HepG2 (cell line): ENCODE results near the gene PROC. TPM values are rescaled to one million over a fixed set of nuclear protein-coding genes. Genes with fewer than 3 reads are reported as not detected.

Source experiments
- ATAC-seq: fragments of 200-7000 bp; cut with Tn5 transposase; 3 replicates; pipeline ENCODE4 v1.9.1; 2020; ENCODE audit warnings: mild to moderate bottlenecking, moderate library complexity
- BruUV-seq: library from RNA; stranded (reverse); fragments of 400-500 nt; replicated peaks from 2 replicates; lab custom pipeline; 2021; lab: Mats Ljungman, UMichigan
- CTCF ChIA-PET: fragments of 300-600 bp; formaldehyde crosslinking; extraction: SDS; loops from one replicate; lab custom pipeline; 2021; ENCODE audit warnings: low total read pairs, inconsistent platforms, low intra/inter-chr PET ratio; lab: Yijun Ruan, JAX
- POLR2A ChIA-PET: fragments of 350-600 bp; sonication (Branson Sonifier 250); formaldehyde crosslinking; loops from one replicate; lab custom pipeline; 2020; ENCODE audit warnings: antibody characterized with exemption, inconsistent platforms; lab: Yijun Ruan, JAX
- DNase-seq: peaks from one replicate; pipeline ENCODE4 v3.0.0-alpha.2; 2015; ENCODE audit warnings: low spot score
- FAIRE-seq: peaks from 3 replicates; lab custom pipeline; 2011; peaks lifted over from hg19 to GRCh38; lab: Jason Lieb, UNC
- H2AFZ ChIP-seq: one replicate; pipeline ENCODE4 v1.6.1; 2011; ENCODE audit warnings: low read length, inconsistent platforms
- H3K27ac ChIP-seq: fragments of 300-600 bp; 3 replicates; pipeline ENCODE4 v1.8.0; 2011; ENCODE audit warnings: mixed run types, mild to moderate bottlenecking, mixed read lengths, low read length, inconsistent platforms; ENCODE audit not compliant: insufficient read depth; ENCODE audit errors: extremely low read length
- H3K27me3 ChIP-seq, 2 experiments: fragments of 200-600 bp in 1 of 2; 2 replicates in 1 of 2; 3 replicates in 1 of 2; pipeline versions ENCODE4 v1.6.0 to v1.8.0; 2011; ENCODE audit warnings: low read length in 2 of 2, mild to moderate bottlenecking in 2 of 2, moderate library complexity in 2 of 2, inconsistent platforms in 1 of 2; ENCODE audit not compliant: insufficient read depth in 2 of 2, control insufficient read depth in 1 of 2
- H3K36me3 ChIP-seq, 2 experiments: fragments of 200-600 bp in 1 of 2; replicated peaks in 1 of 2; 2 replicates in 1 of 2; 3 replicates in 1 of 2; pipeline versions ENCODE4 v1.5.1 to v1.8.0; 2011; ENCODE audit warnings: low read length in 2 of 2, inconsistent platforms in 1 of 2; ENCODE audit not compliant: insufficient read depth in 2 of 2, control insufficient read depth in 1 of 2
- H3K4me1 ChIP-seq: 2 replicates; pipeline ENCODE4 v1.5.1; 2012; ENCODE audit warnings: low read length, inconsistent platforms; ENCODE audit not compliant: insufficient read depth
- H3K4me2 ChIP-seq: 2 replicates; pipeline ENCODE4 v1.6.0; 2011; ENCODE audit warnings: low read depth, low read length, inconsistent platforms
- H3K4me3 ChIP-seq, 3 experiments: fragments of 200-600 bp in 1 of 3; sonication (generic), shearing (Covaris generic) in 1 of 3; replicated peaks in 1 of 3; 2 replicates each; pipeline ENCODE4 v1.5.1; 2011 to 2016; ENCODE audit warnings: low read length in 3 of 3, inconsistent platforms in 2 of 3, low read depth in 2 of 3, mild to moderate bottlenecking in 2 of 3, control low read depth in 1 of 3, mixed read lengths in 1 of 3; ENCODE audit not compliant: insufficient read depth in 1 of 3
- H3K79me2 ChIP-seq: one replicate; pipeline ENCODE4 v1.6.1; 2011; ENCODE audit warnings: low read length, inconsistent platforms; ENCODE audit not compliant: insufficient read depth
- H3K9ac ChIP-seq: 2 replicates; pipeline ENCODE4 v1.6.0; 2011; ENCODE audit warnings: mild to moderate bottlenecking, low read depth, low read length, inconsistent platforms; ENCODE audit not compliant: insufficient read depth
- H3K9me3 ChIP-seq: 2 replicates; pipeline ENCODE4 v1.5.1; 2012; ENCODE audit warnings: mild to moderate bottlenecking, low read length
- H4K20me1 ChIP-seq: 2 replicates; pipeline ENCODE4 v1.6.0; 2011; ENCODE audit warnings: inconsistent platforms, mild to moderate bottlenecking, low read length, moderate library complexity; ENCODE audit not compliant: insufficient read depth
- CREB1 ChIP-seq, 2 experiments: fragments of 450-650 bp in 1 of 2; IDR thresholded peaks; 2 replicates each; pipeline ENCODE4 v1.6.1; 2016 to 2017; ENCODE audit warnings: control low read depth in 1 of 2, mild to moderate bottlenecking in 1 of 2, missing compliant biosample characterization in 1 of 2, missing genetic modification characterization in 1 of 2
- E2F1 ChIP-seq: sonication (generic); formaldehyde crosslinking; IDR thresholded peaks from 2 replicates; pipeline ENCODE4 v1.5.0; 2020; ENCODE audit warnings: missing genetic modification reagents
- GZF1 ChIP-seq: sonication (generic); formaldehyde crosslinking; IDR thresholded peaks from 2 replicates; pipeline ENCODE4 v1.5.1; 2020; ENCODE audit warnings: mild to moderate bottlenecking, missing genetic modification reagents
- MXD1 ChIP-seq: sonication (generic); formaldehyde crosslinking; IDR thresholded peaks from 2 replicates; pipeline ENCODE4 v1.4.0; 2020; ENCODE audit warnings: mild to moderate bottlenecking, missing genetic modification reagents
- NCOR1 ChIP-seq: fragments of 200-600 bp; sonication (generic); IDR thresholded peaks from 2 replicates; pipeline ENCODE4 v1.7.0; 2017; ENCODE audit warnings: antibody characterized with exemption, low read length, borderline replicate concordance
- PLRG1 ChIP-seq: fragments of 450-650 bp; conservative IDR thresholded peaks from 2 replicates; pipeline ENCODE4 v1.6.1; 2016
- RXRA ChIP-seq: sonication (generic); formaldehyde crosslinking; IDR thresholded peaks from 2 replicates; pipeline ENCODE4 v1.5.1; 2020; ENCODE audit warnings: missing genetic modification reagents
- SNAPC5 ChIP-seq: sonication (generic); formaldehyde crosslinking; IDR thresholded peaks from 2 replicates; pipeline ENCODE4 v1.8.1; 2023; ENCODE audit warnings: mild to moderate bottlenecking, missing genetic modification reagents, borderline replicate concordance
- THAP7 ChIP-seq: sonication (generic); formaldehyde crosslinking; IDR thresholded peaks from 2 replicates; pipeline ENCODE4 v1.8.1; 2023; ENCODE audit warnings: mild to moderate bottlenecking, missing genetic modification reagents
- ZBTB7A ChIP-seq: sonication (generic); formaldehyde crosslinking; IDR thresholded peaks from 2 replicates; pipeline ENCODE4 v1.8.0; 2022; ENCODE audit warnings: mild to moderate bottlenecking, missing genetic modification reagents
- ZNF24 ChIP-seq: fragments of 450-650 bp; IDR thresholded peaks from 2 replicates; pipeline ENCODE4 v1.6.1; 2017; ENCODE audit warnings: antibody characterized with exemption, mild to moderate bottlenecking
- ZNF30 ChIP-seq: sonication (generic); formaldehyde crosslinking; IDR thresholded peaks from 2 replicates; pipeline ENCODE4 v1.5.0; 2020; ENCODE audit warnings: mild to moderate bottlenecking, missing genetic modification reagents
- ZNF607 ChIP-seq: sonication (generic); formaldehyde crosslinking; IDR thresholded peaks from 2 replicates; pipeline ENCODE4 v1.5.1; 2020; ENCODE audit warnings: missing genetic modification reagents, mild to moderate bottlenecking, borderline replicate concordance
- ZNF841 ChIP-seq: sonication (generic); formaldehyde crosslinking; IDR thresholded peaks from 2 replicates; pipeline ENCODE4 v1.8.1; 2023; ENCODE audit warnings: missing genetic modification reagents, borderline replicate concordance
- WGBS: methylation state at CpG from one replicate; pipeline ENCODE4 v1.1.6; 2017; ENCODE audit warnings: low lambda C conversion rate; 5-methylcytosine and 5-hydroxymethylcytosine counted together
- in situ Hi-C: cut with HindIII; loops from 2 replicates; pipeline ENCODE4 v1.10.0; 2017; ENCODE audit warnings: low pct_unique_long_range_greater_than_20kb; ENCODE audit not compliant: extremely low pct_ligation_motif_present
- intact Hi-C: fragments of 100-400 bp; cut with micrococcal nuclease; formaldehyde crosslinking; loops from one replicate; pipeline ENCODE4 v1.10.0; 2022; ENCODE audit not compliant: unreplicated experiment
- polyA plus RNA-seq, 8 experiments: library from polyadenylated mRNA; depleted of rRNA in 3 of 8; stranded (reverse) in 7 of 8; unstranded in 1 of 8; fragments of >200 nt; fragmentation: Illumina TruSeq in 4 of 8; extraction: Trizol in 4 of 8; gene quantifications; 2 replicates each; pipeline versions ENCODE4 v1.2.1 to v1.2.3, GENCODE V29; 2011 to 2016; ENCODE audit warnings: low read depth in 4 of 8, missing spikeins in 1 of 8, mixed read lengths in 1 of 8; ENCODE audit not compliant: insufficient read depth in 1 of 8
- total RNA-seq, 5 experiments: library from RNA; depleted of rRNA; stranded (reverse); fragments of >200 nt; fragmentation: Illumina TruSeq; extraction: Trizol; gene quantifications; 2 replicates each; pipeline ENCODE4 v1.2.3, GENCODE V29; 2016; ENCODE audit warnings: low read depth in 1 of 5
- TF ChIP-seq, protein P1 (sequence below): IDR thresholded peaks from 2 replicates; pipeline ENCODE4 v1.4.0; 2020; ENCODE audit warnings: mild to moderate bottlenecking, missing genetic modification reagents

The PROC gene
- total and polyA plus RNA-seq, 2 of the 13 experiments (the other 11 are each of a cell fraction or from before 2014, with no cell fraction given) = 134 to 185 TPM

DNA sequence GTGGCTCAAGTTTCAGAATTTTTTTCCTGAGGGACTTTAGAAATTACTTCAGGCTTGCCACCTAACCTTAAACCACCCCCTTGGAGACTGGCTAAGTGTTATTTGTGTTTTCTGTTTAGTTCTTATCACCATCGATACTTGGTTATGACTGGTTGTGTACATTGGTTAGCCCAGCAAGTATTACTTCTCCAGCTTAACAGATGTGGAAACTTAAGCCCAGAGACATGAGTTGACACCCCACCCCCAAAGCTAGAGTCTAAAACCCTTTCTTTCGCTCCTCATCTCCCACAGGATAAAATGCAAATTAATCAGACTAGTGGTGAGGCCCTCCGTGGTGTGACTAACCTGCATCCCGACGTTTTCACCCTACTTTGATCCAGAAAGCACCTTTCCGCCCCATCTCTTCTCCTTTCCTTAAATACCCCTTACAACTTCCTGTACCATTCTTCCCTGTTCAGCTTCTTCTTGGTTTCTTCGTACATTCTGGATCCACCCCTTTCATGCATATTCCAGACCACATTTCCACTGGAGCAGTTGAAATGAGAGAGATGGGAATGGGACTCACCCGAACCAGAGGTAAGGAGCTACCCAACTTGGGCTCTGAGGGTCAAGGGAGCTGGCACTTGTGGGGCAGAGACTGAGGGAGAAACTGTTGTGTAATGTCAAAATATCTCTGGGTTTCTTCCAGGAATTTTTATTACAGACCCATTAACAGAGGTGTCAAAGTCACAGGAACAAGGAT is 29.6 kb upstream of the PROC start (continued):
- no peak for TF ChIP-seq E2F1 (CRISPR knock-in tag)

DNA sequence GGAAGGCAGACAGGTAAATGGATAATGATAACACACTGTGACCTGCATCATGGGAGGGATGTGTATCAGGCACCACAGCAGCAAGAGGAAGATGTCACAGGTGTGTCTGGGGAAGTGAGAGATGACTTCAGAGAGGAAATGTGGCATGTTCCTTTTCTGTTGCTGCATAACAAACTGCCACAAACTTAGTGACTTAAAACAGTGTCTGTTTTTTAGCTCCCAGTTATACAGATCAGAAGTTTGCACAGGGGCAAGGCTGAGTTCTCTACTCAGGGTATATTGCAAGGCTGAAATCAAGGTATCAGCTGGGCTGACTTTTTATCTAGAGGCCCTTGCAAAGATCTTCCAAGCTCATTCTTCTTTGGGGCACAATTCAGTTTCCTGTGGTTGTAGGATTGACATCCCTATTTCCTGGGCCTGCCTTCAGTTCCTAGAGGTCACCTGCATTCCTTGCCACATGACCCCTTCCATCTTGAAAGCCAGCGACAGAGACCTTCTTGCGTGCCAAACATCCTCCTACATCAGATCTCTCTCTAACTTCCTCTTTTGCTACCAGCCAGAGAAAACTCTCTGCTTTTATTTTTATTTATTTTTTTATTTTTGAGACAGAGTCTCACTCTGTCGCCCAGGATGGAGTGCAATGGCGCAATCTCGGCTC is 28.3 kb upstream of the PROC start:
- Histone ChIP-seq H3K27me3 (no peaks in the 10 kb centered on the region; a peak in 1 of 5 replicates), H4K20me1 (peaks cover 18% of the 10 kb centered on the region), H3K9ac (no peak overlapping the region), H3K4me3 (no peak overlapping the region), H3K9me3 (no peaks in the 10 kb centered on the region), H3K79me2 (peaks cover 27% of the 10 kb centered on the region), H2AFZ (no peak overlapping the region), H3K36me3 (peaks cover 0 to 2% of the 10 kb centered on the region in 2 experiments; a peak in 2 of 5 replicates), H3K4me1 (peaks cover 43% of the 10 kb centered on the region), H3K4me2 (no peak overlapping the region), H3K27ac (no peak overlapping the region)
- DNase-seq = no peak
- ATAC-seq = no peak
- intact Hi-C loops = no loop called here
- ChIA-PET CTCF (no interaction called here), POLR2A (interaction anchor here (2.3 kb wide), 2 partner anchors 9 to 29 kb away, joined by 18 to 44 read pairs; partner anchors contain the start of gene PROC)
- FAIRE-seq = no peak
- no TSS peak for BruUV-seq
- 83% methylated on average over 5 of the region's 5 CpGs for WGBS
- in situ Hi-C loops = no loop called here
- TF ChIP-seq MXD1 (CRISPR knock-in tag) (no peak), ZNF24 (no peak), ZNF30 (no peak), CREB1 (IDR thresholded peaks at IDR 0.05) (no peak), CREB1 (CRISPR knock-in tag; IDR thresholded peaks at IDR 0.05) (no peak), RXRA (no peak), ZBTB7A (CRISPR knock-in tag) (no peak), NCOR1 (no peak), GZF1 (CRISPR knock-in tag) (no peak), ZNF607 (no peak), SNAPC5 (CRISPR knock-in tag) (no peak), ZNF841 (CRISPR knock-in tag) (no peak), THAP7 (CRISPR knock-in tag) (no peak), PLRG1 (no peak)
- TF ChIP-seq, protein P1, sequence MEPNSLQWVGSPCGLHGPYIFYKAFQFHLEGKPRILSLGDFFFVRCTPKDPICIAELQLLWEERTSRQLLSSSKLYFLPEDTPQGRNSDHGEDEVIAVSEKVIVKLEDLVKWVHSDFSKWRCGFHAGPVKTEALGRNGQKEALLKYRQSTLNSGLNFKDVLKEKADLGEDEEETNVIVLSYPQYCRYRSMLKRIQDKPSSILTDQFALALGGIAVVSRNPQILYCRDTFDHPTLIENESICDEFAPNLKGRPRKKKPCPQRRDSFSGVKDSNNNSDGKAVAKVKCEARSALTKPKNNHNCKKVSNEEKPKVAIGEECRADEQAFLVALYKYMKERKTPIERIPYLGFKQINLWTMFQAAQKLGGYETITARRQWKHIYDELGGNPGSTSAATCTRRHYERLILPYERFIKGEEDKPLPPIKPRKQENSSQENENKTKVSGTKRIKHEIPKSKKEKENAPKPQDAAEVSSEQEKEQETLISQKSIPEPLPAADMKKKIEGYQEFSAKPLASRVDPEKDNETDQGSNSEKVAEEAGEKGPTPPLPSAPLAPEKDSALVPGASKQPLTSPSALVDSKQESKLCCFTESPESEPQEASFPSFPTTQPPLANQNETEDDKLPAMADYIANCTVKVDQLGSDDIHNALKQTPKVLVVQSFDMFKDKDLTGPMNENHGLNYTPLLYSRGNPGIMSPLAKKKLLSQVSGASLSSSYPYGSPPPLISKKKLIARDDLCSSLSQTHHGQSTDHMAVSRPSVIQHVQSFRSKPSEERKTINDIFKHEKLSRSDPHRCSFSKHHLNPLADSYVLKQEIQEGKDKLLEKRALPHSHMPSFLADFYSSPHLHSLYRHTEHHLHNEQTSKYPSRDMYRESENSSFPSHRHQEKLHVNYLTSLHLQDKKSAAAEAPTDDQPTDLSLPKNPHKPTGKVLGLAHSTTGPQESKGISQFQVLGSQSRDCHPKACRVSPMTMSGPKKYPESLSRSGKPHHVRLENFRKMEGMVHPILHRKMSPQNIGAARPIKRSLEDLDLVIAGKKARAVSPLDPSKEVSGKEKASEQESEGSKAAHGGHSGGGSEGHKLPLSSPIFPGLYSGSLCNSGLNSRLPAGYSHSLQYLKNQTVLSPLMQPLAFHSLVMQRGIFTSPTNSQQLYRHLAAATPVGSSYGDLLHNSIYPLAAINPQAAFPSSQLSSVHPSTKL (CRISPR knock-in tag) = no peak
